GM12865 (cell line): Measurements from ENCODE around the gene PHAF1.

Experiments
- DNase-seq: peaks from one replicate; pipeline ENCODE4 v3.0.0; 2010; ENCODE audit warnings: low read depth
- H3K4me3 ChIP-seq: 2 replicates; pipeline ENCODE4 v1.5.1; 2011; ENCODE audit warnings: mild to moderate bottlenecking, low read depth, low read length, control low read depth
- TF ChIP-seq, protein P1 (sequence below): IDR thresholded peaks from 2 replicates; pipeline ENCODE4 v1.5.1; 2011; ENCODE audit warnings: low read length, control low read depth, low read depth, inconsistent platforms; ENCODE audit not compliant: insufficient read depth; ENCODE audit errors: missing control alignments

Gene PHAF1

GRCh38 chr16:67150047-67150832 lies 40.5 kb downstream of the PHAF1 start:
- H3K4me3 ChIP-seq, result peak overlapping the region; percentile 73
- TF ChIP-seq, protein P1, sequence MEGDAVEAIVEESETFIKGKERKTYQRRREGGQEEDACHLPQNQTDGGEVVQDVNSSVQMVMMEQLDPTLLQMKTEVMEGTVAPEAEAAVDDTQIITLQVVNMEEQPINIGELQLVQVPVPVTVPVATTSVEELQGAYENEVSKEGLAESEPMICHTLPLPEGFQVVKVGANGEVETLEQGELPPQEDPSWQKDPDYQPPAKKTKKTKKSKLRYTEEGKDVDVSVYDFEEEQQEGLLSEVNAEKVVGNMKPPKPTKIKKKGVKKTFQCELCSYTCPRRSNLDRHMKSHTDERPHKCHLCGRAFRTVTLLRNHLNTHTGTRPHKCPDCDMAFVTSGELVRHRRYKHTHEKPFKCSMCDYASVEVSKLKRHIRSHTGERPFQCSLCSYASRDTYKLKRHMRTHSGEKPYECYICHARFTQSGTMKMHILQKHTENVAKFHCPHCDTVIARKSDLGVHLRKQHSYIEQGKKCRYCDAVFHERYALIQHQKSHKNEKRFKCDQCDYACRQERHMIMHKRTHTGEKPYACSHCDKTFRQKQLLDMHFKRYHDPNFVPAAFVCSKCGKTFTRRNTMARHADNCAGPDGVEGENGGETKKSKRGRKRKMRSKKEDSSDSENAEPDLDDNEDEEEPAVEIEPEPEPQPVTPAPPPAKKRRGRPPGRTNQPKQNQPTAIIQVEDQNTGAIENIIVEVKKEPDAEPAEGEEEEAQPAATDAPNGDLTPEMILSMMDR, result no peak
- DNase-seq, result peak; percentile 44

DNA sequence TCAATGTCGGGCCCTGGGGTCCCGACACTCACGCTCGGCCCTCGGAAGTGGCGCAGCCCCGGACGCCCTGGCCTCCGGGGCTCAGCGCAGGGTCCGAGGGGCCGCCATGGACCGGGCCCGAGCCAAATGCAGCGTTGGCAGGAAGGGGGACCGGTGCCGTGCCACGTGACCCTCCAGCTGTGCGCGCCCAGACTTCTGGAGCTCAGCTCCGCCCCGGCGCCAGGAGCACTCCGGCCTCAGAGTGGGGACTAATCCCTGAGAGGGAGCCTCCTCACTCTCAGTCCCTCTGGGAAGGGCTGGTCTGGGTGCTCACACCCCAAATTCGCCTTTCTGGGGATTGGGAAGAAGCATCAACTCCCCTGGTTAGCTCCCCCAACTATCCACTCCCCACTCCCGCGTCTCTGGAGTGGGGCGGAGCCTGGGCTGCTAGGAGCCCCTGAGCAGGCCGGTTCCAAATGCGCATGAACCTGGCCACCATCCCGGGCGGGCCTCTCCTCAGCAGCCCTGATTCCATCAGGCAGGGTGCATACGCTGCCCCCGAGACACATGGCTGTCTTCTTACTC lies 41.2 kb downstream of the PHAF1 start, which contains the start of gene B3GNT9:
Gene B3GNT9, minus strand, starts transcription at position 166 of the 564 bp plus-strand sequence. CDS start 513 bp downstream, outside the sequence.
- TF ChIP-seq, protein P1, result no peak
- peak; percentile 67 for DNase-seq
- H3K4me3 ChIP-seq, result peak within 1 kb of the TSS; percentile 73

- no peak overlapping the region for H3K4me3 ChIP-seq
- DNase-seq, result no peak
- TF ChIP-seq, protein P1, result no peak
Measured at GRCh38 chr16:67151431-67152097, 41.8 kb downstream of the PHAF1 start.

- TF ChIP-seq, protein P1, result no peak
- no peak for DNase-seq
- H3K4me3 ChIP-seq, result no peak overlapping the region
Measured at GRCh38 chr16:67154578-67155294, 45.0 kb downstream of the PHAF1 start.

DNA sequence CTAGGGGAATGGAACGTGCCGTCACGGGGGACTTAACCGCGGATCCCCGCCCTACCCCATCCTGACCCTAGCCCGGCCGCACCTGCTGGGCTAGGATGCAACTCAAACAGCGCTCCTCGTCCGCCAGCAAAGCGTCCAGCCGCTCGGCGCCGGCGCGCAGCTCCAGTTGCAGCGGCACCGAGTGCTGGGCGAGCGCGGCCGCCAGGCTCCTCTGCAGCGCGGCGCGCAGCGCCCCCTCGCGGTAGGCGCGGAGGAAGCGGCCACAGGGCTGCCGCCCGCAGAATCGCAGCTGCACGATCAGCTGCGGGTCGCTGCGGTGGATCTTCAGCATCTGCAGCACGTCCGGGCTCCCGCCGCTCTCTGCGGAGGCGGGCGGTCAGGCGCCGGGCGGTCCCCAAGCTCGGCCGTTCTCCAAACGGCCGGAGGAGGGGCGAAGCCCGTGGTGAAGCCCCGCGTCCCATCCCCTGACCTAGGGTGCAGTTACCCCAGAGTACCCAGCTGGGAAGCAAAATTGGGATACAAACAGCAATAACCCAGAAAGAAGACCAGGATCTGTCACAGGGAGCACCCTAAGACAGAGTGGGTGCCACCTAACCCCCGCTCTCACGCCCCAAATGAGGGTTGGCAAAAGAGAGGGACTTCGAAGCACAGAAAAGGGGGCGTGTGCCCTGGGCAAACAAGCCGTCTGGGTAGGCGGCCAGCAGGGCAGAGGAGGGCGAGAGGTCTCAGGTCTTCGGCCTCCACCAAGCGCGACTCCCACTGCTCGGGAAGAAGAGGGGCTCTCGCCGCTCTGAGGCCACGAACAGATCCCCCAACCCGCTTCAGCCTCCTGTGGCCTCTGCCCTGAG lies 45.8 kb downstream of the PHAF1 start:
- TF ChIP-seq, protein P1, result peak; percentile 90
- H3K4me3 ChIP-seq, result no peak overlapping the region
- peak; percentile 84 for DNase-seq
